Liver (tissue), 9 donors: ENCODE data around the gene RADIL. TPM values are rescaled to one million over a fixed set of nuclear protein-coding genes. Genes with fewer than 3 reads are reported as not detected.

Experiments used
- DNase-seq: peaks from one replicate; pipeline ENCODE4 v3.0.0-alpha.2; 2017; ENCODE audit warnings: low spot score
- H3K27ac ChIP-seq, 2 donors: one replicate each; pipeline ENCODE4 v1.7.0; 2013; ENCODE audit warnings: inconsistent platforms in 2 of 2, low read length in 2 of 2, control low read depth in 1 of 2, low read depth in 1 of 2, mild to moderate bottlenecking in 1 of 2
- H3K27me3 ChIP-seq, 4 donors: one replicate each; pipeline versions ENCODE4 v1.6.1 to v1.7.0; 2013; ENCODE audit warnings: low read length in 3 of 4, inconsistent platforms in 1 of 4, mild to moderate bottlenecking in 1 of 4, moderate library complexity in 1 of 4; ENCODE audit not compliant: control insufficient read depth in 4 of 4, insufficient read depth in 4 of 4
- H3K36me3 ChIP-seq, 4 donors: one replicate each; pipeline versions ENCODE4 v1.6.1 to v1.7.0; 2013; ENCODE audit warnings: low read length in 3 of 4, mild to moderate bottlenecking in 3 of 4, low read depth in 1 of 4, moderate library complexity in 1 of 4; ENCODE audit not compliant: control insufficient read depth in 4 of 4, insufficient read depth in 3 of 4
- H3K4me1 ChIP-seq, 4 donors: one replicate each; pipeline versions ENCODE4 v1.6.1 to v1.7.0; 2013; ENCODE audit warnings: low read length in 3 of 4, mild to moderate bottlenecking in 3 of 4, moderate library complexity in 1 of 4; ENCODE audit not compliant: control insufficient read depth in 4 of 4, insufficient read depth in 4 of 4
- H3K4me3 ChIP-seq, 3 donors: one replicate each; pipeline versions ENCODE4 v1.6.1 to v1.7.0; 2013; ENCODE audit warnings: low read length in 3 of 3, control low read depth in 1 of 3, low read depth in 1 of 3, mild to moderate bottlenecking in 1 of 3
- H3K9ac ChIP-seq, 2 donors: one replicate each; pipeline ENCODE4 v1.7.0; 2013; ENCODE audit warnings: low read length in 2 of 2, mild to moderate bottlenecking in 2 of 2, moderate library complexity in 2 of 2, control low read depth in 1 of 2, low read depth in 1 of 2
- H3K9me3 ChIP-seq, 4 donors: one replicate each; pipeline versions ENCODE4 v1.6.1 to v1.7.0; 2013; ENCODE audit warnings: low read length in 3 of 4; ENCODE audit not compliant: control insufficient read depth in 4 of 4
- ATF3 ChIP-seq: IDR thresholded peaks from 2 replicates; pipeline ENCODE4 v1.6.1; 2016; ENCODE audit warnings: antibody characterized with exemption
- EGR1 ChIP-seq, 2 donors: IDR thresholded peaks; 2 replicates each; pipeline ENCODE4 v1.6.1; 2016 to 2018; ENCODE audit warnings: antibody characterized with exemption in 2 of 2, low read depth in 2 of 2
- FOXA1 ChIP-seq: IDR thresholded peaks from 2 replicates; pipeline ENCODE4 v1.6.1; 2016; ENCODE audit warnings: antibody characterized with exemption
- FOXA2 ChIP-seq: IDR thresholded peaks from 2 replicates; pipeline ENCODE4 v1.6.1; 2016; ENCODE audit warnings: antibody characterized with exemption
- GABPA ChIP-seq, 2 donors: IDR thresholded peaks in 1 of 2; conservative IDR thresholded peaks in 1 of 2; 2 replicates each; pipeline ENCODE4 v1.6.1; 2016; ENCODE audit warnings: antibody characterized with exemption in 2 of 2, mild to moderate bottlenecking in 1 of 2, moderate library complexity in 1 of 2
- HNF4A ChIP-seq, 2 donors: conservative IDR thresholded peaks; 2 replicates each; pipeline ENCODE4 v1.6.1; 2016; ENCODE audit warnings: antibody characterized with exemption in 2 of 2, mild to moderate bottlenecking in 2 of 2
- HNF4G ChIP-seq: IDR thresholded peaks from 2 replicates; pipeline ENCODE4 v1.6.1; 2016; ENCODE audit warnings: antibody characterized with exemption
- NR2F2 ChIP-seq: IDR thresholded peaks from 2 replicates; pipeline ENCODE4 v1.6.1; 2016; ENCODE audit warnings: antibody characterized with exemption
- RAD21 ChIP-seq, 2 donors: IDR thresholded peaks; 2 replicates each; pipeline ENCODE4 v1.6.1; 2016; ENCODE audit warnings: antibody characterized with exemption in 2 of 2, mild to moderate bottlenecking in 2 of 2
- REST ChIP-seq: IDR thresholded peaks from 2 replicates; pipeline ENCODE4 v1.6.1; 2016; ENCODE audit warnings: antibody characterized with exemption, mild to moderate bottlenecking
- RXRA ChIP-seq, 2 donors: IDR thresholded peaks; 2 replicates each; pipeline ENCODE4 v1.6.1; 2017 to 2018; ENCODE audit warnings: antibody characterized with exemption in 2 of 2, mild to moderate bottlenecking in 1 of 2
- SP1 ChIP-seq: IDR thresholded peaks from 2 replicates; pipeline ENCODE4 v1.6.1; 2018; ENCODE audit warnings: antibody characterized with exemption, mild to moderate bottlenecking
- TAF1 ChIP-seq: conservative IDR thresholded peaks from 2 replicates; pipeline ENCODE4 v1.6.1; 2016; ENCODE audit warnings: antibody characterized with exemption, mild to moderate bottlenecking
- YY1 ChIP-seq: IDR thresholded peaks from 2 replicates; pipeline ENCODE4 v1.6.1; 2016; ENCODE audit warnings: antibody characterized with exemption, mild to moderate bottlenecking
- WGBS: extraction: QIAGEN DNeasy Blood & Tissue Kit; methylation state at CpG from one replicate; pipeline ENCODE4 v1.1.7; 2013; 5-methylcytosine and 5-hydroxymethylcytosine counted together
- polyA plus RNA-seq, 2 donors: library from polyadenylated mRNA; stranded (reverse) in 1 of 2; unstranded in 1 of 2; fragments of 200-250 nt in 1 of 2; fragments of >200 nt in 1 of 2; fragmentation: Nextera tagmentation in 1 of 2; extraction: Ambion mirVana in 1 of 2; gene quantifications; one replicate each; pipeline versions ENCODE4 v1.2.1 to v1.2.3, GENCODE V29; 2013 to 2015
- total RNA-seq, 2 donors: library from RNA; depleted of rRNA; stranded (reverse); fragments of >200 nt; gene quantifications; one replicate each; pipeline ENCODE4 v1.2.3, GENCODE V29; 2014
- TF ChIP-seq, protein P1 (sequence below): fragments of 150-350 bp; IDR thresholded peaks from 2 replicates; pipeline ENCODE4 v1.5.1; 2017; ENCODE audit warnings: improper control_type of control experiment, low read depth, low read length; ENCODE audit not compliant: missing input control
- donor health status: healthy.
- donor health status: healthy.
- donor health status: healthy.
- donor health status: healthy.
- donor health status: healthy.

RADIL gene
- total and polyA plus RNA-seq, 4 donors = 0.14 to 0.25 (median 0.21) TPM; not detected in 1

DNA sequence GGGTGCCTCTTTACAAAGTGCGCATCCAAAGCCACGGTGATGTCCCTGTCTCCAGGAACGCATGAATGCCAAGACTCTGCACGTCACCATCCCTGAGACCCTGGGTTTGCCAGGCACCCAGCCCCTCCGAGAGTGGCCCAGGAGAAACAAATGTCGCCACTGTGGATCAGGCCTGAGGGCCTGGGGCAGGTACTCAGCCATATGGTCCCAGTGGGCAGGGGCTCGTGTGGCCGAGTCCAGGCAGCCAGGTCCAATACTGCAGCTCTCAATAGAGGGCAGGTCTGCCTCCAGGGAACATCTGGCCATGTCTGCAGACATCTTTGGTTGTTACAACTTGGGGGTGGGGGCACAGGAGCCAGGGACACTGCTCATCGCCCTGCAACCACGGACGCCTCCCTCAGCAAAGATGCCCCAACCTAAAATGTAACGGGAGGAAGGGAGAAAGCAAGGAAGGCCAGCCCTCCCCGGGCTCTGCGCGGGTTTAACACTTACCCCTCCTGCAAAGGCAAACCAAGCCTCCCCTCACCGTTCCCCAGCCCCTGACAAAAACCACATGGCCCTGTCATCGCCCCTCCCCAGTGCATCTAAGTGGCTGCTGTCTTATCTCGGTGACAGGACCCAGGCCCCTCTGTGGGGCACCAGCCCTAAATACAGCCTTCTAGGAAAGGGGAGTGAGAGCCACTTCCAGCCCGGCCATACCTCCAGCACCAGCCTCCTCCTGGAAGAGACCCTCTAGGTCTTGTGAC, 11.4 kb downstream of the RADIL start:
- no peak for DNase-seq

GRCh38 chr7:4871056-4871680, 12.3 kb downstream of the RADIL start:
- no peaks in the 10 kb centered on the region for H3K4me1 ChIP-seq
- H3K27me3 ChIP-seq = peaks cover 0 to 2% (median 0%) of the 10 kb centered on the region in 4 donors
- no peak for DNase-seq

More for the DNA sequence above, 11.4 kb downstream of the RADIL start:
- peaks cover 0 to 9% (median 4%) of the 10 kb centered on the region in 4 donors for H3K9me3 ChIP-seq
- no peaks in the 10 kb centered on the region for H3K36me3 ChIP-seq
- TF ChIP-seq EGR1 (IDR thresholded peaks at IDR 0.05; ENCODE audit: low read depth in 2 of 2) (no peak), RAD21 (IDR thresholded peaks at IDR 0.05) (no peak), SP1 (no peak), REST (no peak), RXRA (IDR thresholded peaks at IDR 0.05) (no peak), HNF4A (conservative IDR thresholded peaks at IDR 0.05) (no peak), ATF3 (no peak)
- TF ChIP-seq, protein P1, sequence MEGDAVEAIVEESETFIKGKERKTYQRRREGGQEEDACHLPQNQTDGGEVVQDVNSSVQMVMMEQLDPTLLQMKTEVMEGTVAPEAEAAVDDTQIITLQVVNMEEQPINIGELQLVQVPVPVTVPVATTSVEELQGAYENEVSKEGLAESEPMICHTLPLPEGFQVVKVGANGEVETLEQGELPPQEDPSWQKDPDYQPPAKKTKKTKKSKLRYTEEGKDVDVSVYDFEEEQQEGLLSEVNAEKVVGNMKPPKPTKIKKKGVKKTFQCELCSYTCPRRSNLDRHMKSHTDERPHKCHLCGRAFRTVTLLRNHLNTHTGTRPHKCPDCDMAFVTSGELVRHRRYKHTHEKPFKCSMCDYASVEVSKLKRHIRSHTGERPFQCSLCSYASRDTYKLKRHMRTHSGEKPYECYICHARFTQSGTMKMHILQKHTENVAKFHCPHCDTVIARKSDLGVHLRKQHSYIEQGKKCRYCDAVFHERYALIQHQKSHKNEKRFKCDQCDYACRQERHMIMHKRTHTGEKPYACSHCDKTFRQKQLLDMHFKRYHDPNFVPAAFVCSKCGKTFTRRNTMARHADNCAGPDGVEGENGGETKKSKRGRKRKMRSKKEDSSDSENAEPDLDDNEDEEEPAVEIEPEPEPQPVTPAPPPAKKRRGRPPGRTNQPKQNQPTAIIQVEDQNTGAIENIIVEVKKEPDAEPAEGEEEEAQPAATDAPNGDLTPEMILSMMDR = no peak
- H3K27me3 ChIP-seq = peaks cover 0 to 2% (median 0%) of the 10 kb centered on the region in 4 donors
- 60% methylated on average over 19 of the region's 19 CpGs for WGBS
- H3K27ac ChIP-seq = no peak overlapping the region
- no peaks in the 10 kb centered on the region for H3K4me1 ChIP-seq
- H3K9ac ChIP-seq = no peak overlapping the region
- H3K4me3 ChIP-seq = no peak overlapping the region

More at GRCh38 chr7:4871056-4871680, 12.3 kb downstream of the RADIL start:
- H3K9ac ChIP-seq = no peak overlapping the region
- H3K36me3 ChIP-seq = no peaks in the 10 kb centered on the region
- no peak for TF ChIP-seq HNF4G
- TF ChIP-seq FOXA2 = no peak
- TF ChIP-seq GABPA (IDR thresholded peaks at IDR 0.05 in 1 of 2, conservative IDR thresholded peaks at IDR 0.05 in 1 of 2) = no peak
- TF ChIP-seq TAF1 = no peak
- TF ChIP-seq NR2F2 = no peak
- TF ChIP-seq RXRA (IDR thresholded peaks at IDR 0.05) = no peak
- TF ChIP-seq ATF3 = no peak
- TF ChIP-seq YY1 = no peak
- TF ChIP-seq, protein P1 = no peak
- no peak for TF ChIP-seq FOXA1
- H3K9me3 ChIP-seq = peaks cover 0 to 9% (median 4%) of the 10 kb centered on the region in 4 donors
- H3K27ac ChIP-seq = no peak overlapping the region
- no peak overlapping the region for H3K4me3 ChIP-seq
- WGBS = 71% methylated on average over 23 of the region's 23 CpGs
